H7 (cell line): ENCODE results near the gene SCARF2. TPM values are rescaled to one million over a fixed set of nuclear protein-coding genes. Genes with fewer than 3 reads are reported as not detected.

ENCODE experiments used
- DNase-seq: peaks from one replicate; pipeline ENCODE4 v3.0.0; 2012
- H3K27me3 ChIP-seq: 2 replicates; pipeline ENCODE4 v1.6.0; 2011; ENCODE audit warnings: mild to moderate bottlenecking, low read length; ENCODE audit not compliant: control insufficient read depth, insufficient read depth
- H3K36me3 ChIP-seq: replicated peaks from 2 replicates; pipeline ENCODE4 v1.5.1; 2011; ENCODE audit warnings: low read length; ENCODE audit not compliant: control insufficient read depth, insufficient read depth
- H3K4me3 ChIP-seq: 2 replicates; pipeline ENCODE4 v1.5.1; 2011; ENCODE audit warnings: low read depth, mild to moderate bottlenecking, control low read depth, low read length, moderate library complexity; ENCODE audit not compliant: insufficient read depth
- total RNA-seq: library from RNA; depleted of rRNA; stranded (reverse); fragments of >200 nt; shearing (Covaris generic); gene quantifications from 2 replicates; pipeline ENCODE4 v1.2.3, GENCODE V29; 2014

Gene SCARF2
- total RNA-seq, 1 experiment from 2014 or later: 15.0 TPM

- no peak overlapping the region for H3K4me3 ChIP-seq
- no peaks in the 10 kb centered on the region for H3K27me3 ChIP-seq
- no peak for DNase-seq
- peaks cover 3% of the 10 kb centered on the region for H3K36me3 ChIP-seq
Observed at GRCh38 chr22:20466659-20467379, 29.2 kb upstream of the SCARF2 start.

GRCh38 chr22:20465759-20466077 is 28.1 kb upstream of the SCARF2 start:
- DNase-seq: no peak
- H3K36me3 ChIP-seq: peaks cover 1% of the 10 kb centered on the region; the same call in 1 of the 2 replicates
- H3K27me3 ChIP-seq: no peaks in the 10 kb centered on the region
- H3K4me3 ChIP-seq: no peak overlapping the region

- H3K4me3 ChIP-seq: no peak overlapping the region
- DNase-seq: no peak
- H3K36me3 ChIP-seq: peaks cover 1% of the 10 kb centered on the region; the same call in 1 of the 2 replicates
- H3K27me3 ChIP-seq: no peaks in the 10 kb centered on the region
Observed at GRCh38 chr22:20464912-20465758, 27.5 kb upstream of the SCARF2 start.

GRCh38 chr22:20464096-20464614 is 26.5 kb upstream of the SCARF2 start:
- H3K27me3 ChIP-seq: no peaks in the 10 kb centered on the region
- H3K36me3 ChIP-seq: peaks cover 1% of the 10 kb centered on the region; the same call in 1 of the 2 replicates
- no peak for DNase-seq
- no peak overlapping the region for H3K4me3 ChIP-seq

GRCh38 chr22:20463324-20464095 is 25.9 kb upstream of the SCARF2 start:
- H3K27me3 ChIP-seq: no peaks in the 10 kb centered on the region
- DNase-seq: no peak
- H3K36me3 ChIP-seq: peaks cover 1% of the 10 kb centered on the region; the same call in 1 of the 2 replicates
- no peak overlapping the region for H3K4me3 ChIP-seq

- Histone ChIP-seq H3K4me3 (no peak overlapping the region), H3K27me3 (no peaks in the 10 kb centered on the region), H3K36me3 (no peaks in the 10 kb centered on the region)
- no peak for DNase-seq
Observed at GRCh38 chr22:20459862-20460261, 22.2 kb upstream of the SCARF2 start.

- Histone ChIP-seq H3K36me3 (no peaks in the 10 kb centered on the region), H3K4me3 (no peak overlapping the region), H3K27me3 (no peaks in the 10 kb centered on the region)
- DNase-seq: no peak
Observed at GRCh38 chr22:20459152-20459542, 21.5 kb upstream of the SCARF2 start.

GRCh38 chr22:20458530-20459151 is 21.0 kb upstream of the SCARF2 start:
- Histone ChIP-seq H3K27me3 (no peaks in the 10 kb centered on the region), H3K4me3 (no peak overlapping the region), H3K36me3 (no peaks in the 10 kb centered on the region)
- DNase-seq: no peak

- Histone ChIP-seq H3K36me3 (no peaks in the 10 kb centered on the region), H3K27me3 (no peaks in the 10 kb centered on the region), H3K4me3 (no peak overlapping the region)
- DNase-seq: no peak
Observed at GRCh38 chr22:20457506-20458240, 20.0 kb upstream of the SCARF2 start.

GRCh38 chr22:20456722-20457076 is 19.1 kb upstream of the SCARF2 start:
- DNase-seq: no peak
- H3K36me3 ChIP-seq: no peaks in the 10 kb centered on the region
- no peak overlapping the region for H3K4me3 ChIP-seq
- no peaks in the 10 kb centered on the region for H3K27me3 ChIP-seq

GRCh38 chr22:20456064-20456721 is 18.6 kb upstream of the SCARF2 start:
- H3K36me3 ChIP-seq: no peaks in the 10 kb centered on the region
- no peaks in the 10 kb centered on the region for H3K27me3 ChIP-seq
- DNase-seq: peak; percentile 93
- no peak overlapping the region for H3K4me3 ChIP-seq

- no peak for DNase-seq
- no peak overlapping the region for H3K4me3 ChIP-seq
- H3K36me3 ChIP-seq: no peaks in the 10 kb centered on the region
- H3K27me3 ChIP-seq: no peaks in the 10 kb centered on the region
Observed at GRCh38 chr22:20455709-20456063, 18.1 kb upstream of the SCARF2 start.

- H3K27me3 ChIP-seq: no peaks in the 10 kb centered on the region
- H3K4me3 ChIP-seq: no peak overlapping the region
- DNase-seq: no peak
- no peaks in the 10 kb centered on the region for H3K36me3 ChIP-seq
Observed at GRCh38 chr22:20453222-20453621, 15.6 kb upstream of the SCARF2 start.
